HEK293 (cell line): ENCODE data around the gene SNAPC2.

Source experiments
- CTCF ChIA-PET: fragments of 350-600 bp; formaldehyde crosslinking; extraction: SDS; loops from one replicate; lab custom pipeline; 2021; ENCODE audit warnings: antibody characterized with exemption; lab: Yijun Ruan, JAX
- POLR2A ChIA-PET: fragments of 300-600 bp; formaldehyde crosslinking; extraction: SDS; loops from one replicate; lab custom pipeline; 2020; ENCODE audit warnings: antibody characterized with exemption, inconsistent platforms; lab: Yijun Ruan, JAX
- H3K27ac ChIP-seq: fragments of 200-500 bp; sonication (Bioruptor generic); 2 replicates; pipeline ENCODE4 v1.5.1; 2014; ENCODE audit warnings: low read depth, low read length, control low read depth, inconsistent platforms; ENCODE audit errors: extremely low read depth
- H3K36me3 ChIP-seq, 2 experiments: fragments of 200-500 bp in 1 of 2; sonication (Bioruptor generic) in 1 of 2; 1 replicate in 1 of 2; 2 replicates in 1 of 2; pipeline ENCODE4 v1.5.1; 2014 to 2017; ENCODE audit warnings: inconsistent platforms in 2 of 2, low read length in 2 of 2; ENCODE audit not compliant: control insufficient read depth in 2 of 2, insufficient read depth in 1 of 2
- H3K4me1 ChIP-seq: fragments of 200-500 bp; sonication (Bioruptor generic); 2 replicates; pipeline ENCODE4 v1.5.1; 2014; ENCODE audit warnings: mild to moderate bottlenecking, low read length, inconsistent platforms; ENCODE audit not compliant: control insufficient read depth, insufficient read depth
- H3K4me3 ChIP-seq: 2 replicates; pipeline ENCODE4 v1.5.1; 2011; ENCODE audit warnings: low read depth, mild to moderate bottlenecking, control low read depth, low read length, moderate library complexity
- H3K9me3 ChIP-seq: fragments of 200-500 bp; sonication (Bioruptor generic); 2 replicates; pipeline ENCODE4 v1.5.1; 2014; ENCODE audit warnings: low read depth, low read length, inconsistent platforms; ENCODE audit not compliant: control insufficient read depth, insufficient read depth
- GFI1B ChIP-seq: fragments of 450-650 bp; formaldehyde crosslinking; IDR thresholded peaks from 2 replicates; pipeline ENCODE4 v1.5.1; 2016; ENCODE audit warnings: missing biosample characterization, missing genetic modification characterization
- IKZF3 ChIP-seq: fragments of 450-650 bp; IDR thresholded peaks from 2 replicates; pipeline ENCODE4 v1.5.0; 2018; ENCODE audit warnings: missing biosample characterization, mild to moderate bottlenecking, missing genetic modification characterization, moderate library complexity
- KLF1 ChIP-seq: fragments of 450-650 bp; formaldehyde crosslinking; IDR thresholded peaks from 2 replicates; pipeline ENCODE4 v1.5.1; 2016; ENCODE audit warnings: missing biosample characterization, missing genetic modification characterization
- KLF8 ChIP-seq: fragments of 450-650 bp; formaldehyde crosslinking; IDR thresholded peaks from 2 replicates; pipeline ENCODE4 v1.5.1; 2016; ENCODE audit warnings: missing biosample characterization, missing genetic modification characterization
- MYNN ChIP-seq: fragments of 450-650 bp; formaldehyde crosslinking; IDR thresholded peaks from 2 replicates; pipeline ENCODE4 v1.5.1; 2016; ENCODE audit warnings: missing biosample characterization, missing genetic modification characterization, borderline replicate concordance
- TCF7L2 ChIP-seq: IDR thresholded peaks from 2 replicates; pipeline ENCODE4 v1.6.1; 2011; ENCODE audit warnings: low read depth, mild to moderate bottlenecking, inconsistent platforms, low read length, moderate library complexity, borderline replicate concordance
- ZBTB10 ChIP-seq: fragments of 450-650 bp; formaldehyde crosslinking; IDR thresholded peaks from 2 replicates; pipeline ENCODE4 v1.5.1; 2016; ENCODE audit warnings: missing biosample characterization, missing genetic modification characterization
- ZBTB8A ChIP-seq: fragments of 450-650 bp; formaldehyde crosslinking; IDR thresholded peaks from 2 replicates; pipeline ENCODE4 v1.5.1; 2016; ENCODE audit warnings: missing biosample characterization, missing genetic modification characterization
- ZNF274 ChIP-seq, 2 experiments: fragments of 200-500 bp in 1 of 2; fragments of 450-650 bp in 1 of 2; sonication (Bioruptor generic) in 1 of 2; formaldehyde crosslinking in 1 of 2; IDR thresholded peaks; 2 replicates each; pipeline versions ENCODE4 v1.5.1 to v1.6.1; 2014 to 2016; ENCODE audit warnings: borderline replicate concordance in 1 of 2, inconsistent platforms in 1 of 2, low read length in 1 of 2, missing biosample characterization in 1 of 2, missing genetic modification characterization in 1 of 2
- ZNF394 ChIP-seq: fragments of 450-650 bp; formaldehyde crosslinking; IDR thresholded peaks from 2 replicates; pipeline ENCODE4 v1.5.1; 2016; ENCODE audit warnings: missing biosample characterization, missing genetic modification characterization, mild to moderate bottlenecking, moderate library complexity, borderline replicate concordance
- ZNF404 ChIP-seq: fragments of 450-650 bp; formaldehyde crosslinking; IDR thresholded peaks from 2 replicates; pipeline ENCODE4 v1.5.1; 2017; ENCODE audit warnings: missing biosample characterization, missing genetic modification characterization
- ZNF488 ChIP-seq: fragments of 450-650 bp; formaldehyde crosslinking; IDR thresholded peaks from 2 replicates; pipeline ENCODE4 v1.5.1; 2016; ENCODE audit warnings: missing biosample characterization, missing genetic modification characterization
- ZNF513 ChIP-seq: fragments of 450-650 bp; IDR thresholded peaks from 2 replicates; pipeline ENCODE4 v1.5.1; 2018; ENCODE audit warnings: missing biosample characterization, missing genetic modification characterization
- ZNF544 ChIP-seq: fragments of 450-650 bp; formaldehyde crosslinking; IDR thresholded peaks from 2 replicates; pipeline ENCODE4 v1.5.0; 2017; ENCODE audit warnings: missing biosample characterization, missing genetic modification characterization
- ZNF660 ChIP-seq: fragments of 450-650 bp; IDR thresholded peaks from 2 replicates; pipeline ENCODE4 v1.5.1; 2018; ENCODE audit warnings: missing biosample characterization, mild to moderate bottlenecking, missing genetic modification characterization
- ZNF664 ChIP-seq: fragments of 450-650 bp; formaldehyde crosslinking; IDR thresholded peaks from 2 replicates; pipeline ENCODE4 v1.5.1; 2016; ENCODE audit warnings: missing biosample characterization, missing genetic modification characterization
- ZNF677 ChIP-seq: fragments of 450-650 bp; IDR thresholded peaks from 2 replicates; pipeline ENCODE4 v1.5.0; 2018; ENCODE audit warnings: missing biosample characterization, mild to moderate bottlenecking, missing genetic modification characterization, moderate library complexity
- ZNF692 ChIP-seq: fragments of 450-650 bp; formaldehyde crosslinking; IDR thresholded peaks from 2 replicates; pipeline ENCODE4 v1.5.1; 2016; ENCODE audit warnings: missing biosample characterization, missing genetic modification characterization
- ZNF701 ChIP-seq: fragments of 450-650 bp; formaldehyde crosslinking; IDR thresholded peaks from 2 replicates; pipeline ENCODE4 v1.5.1; 2016; ENCODE audit warnings: missing biosample characterization, missing genetic modification characterization
- TF ChIP-seq, protein P1 (sequence below): sonication (generic); formaldehyde crosslinking; IDR thresholded peaks from 2 replicates; pipeline ENCODE4 v1.8.1; 2022; ENCODE audit warnings: mild to moderate bottlenecking, moderate library complexity, missing genetic modification reagents
- TF ChIP-seq, protein P2 (sequence below): fragments of 450-650 bp; formaldehyde crosslinking; IDR thresholded peaks from 2 replicates; pipeline ENCODE4 v1.5.1; 2016; ENCODE audit warnings: missing biosample characterization, missing genetic modification characterization
- TF ChIP-seq, protein P3 (sequence below): fragments of 450-650 bp; formaldehyde crosslinking; IDR thresholded peaks from 2 replicates; pipeline ENCODE4 v1.5.1; 2016; ENCODE audit warnings: missing biosample characterization, missing genetic modification characterization

SNAPC2 gene

GRCh38 chr19:7910321-7911161 lies 9.6 kb upstream of the SNAPC2 start (continued):
- TF ChIP-seq ZNF274 (IDR thresholded peaks at IDR 0.05; ENCODE audit: low read length) (no peak), ZNF274 (tag by site-specific recombination; IDR thresholded peaks at IDR 0.05; ENCODE audit: borderline replicate concordance) (no peak), ZNF394 (tag by site-specific recombination) (no peak)

DNA sequence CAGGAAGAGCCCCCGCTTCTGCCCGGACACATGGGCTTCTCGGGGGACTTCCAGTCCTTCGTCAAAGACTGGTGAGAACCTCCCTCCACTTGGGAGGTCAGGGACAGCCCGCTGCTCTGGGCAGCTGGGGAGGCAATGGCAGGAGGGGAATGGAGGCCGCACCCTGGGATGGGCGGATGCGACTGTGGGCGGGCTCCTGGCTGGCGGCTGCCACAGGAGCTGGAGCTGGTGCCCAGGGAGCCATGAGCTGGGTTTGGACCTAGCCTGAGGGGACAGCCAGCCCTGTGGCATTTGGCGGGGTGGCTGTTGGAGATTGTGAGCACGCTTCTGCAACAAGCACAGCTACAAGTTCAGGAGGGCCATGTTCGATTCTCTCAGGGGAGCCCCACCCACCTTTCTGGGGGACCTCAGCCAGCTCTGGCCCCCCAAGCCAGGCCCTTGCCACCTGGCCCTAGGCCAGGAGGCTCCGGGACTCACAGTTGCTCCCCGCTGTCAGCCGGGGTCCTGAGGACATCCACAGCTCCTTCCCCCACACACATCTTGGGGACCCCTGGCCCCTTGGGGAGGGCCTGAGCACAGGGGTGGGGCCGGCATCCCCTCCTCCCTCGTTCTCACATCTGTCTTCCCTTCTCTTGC lies 8.5 kb upstream of the SNAPC2 start:
- ChIA-PET CTCF (interaction anchor here (0.7 to 1.1 kb wide), 3 partner anchors 8 to 43 kb away, joined by 3 to 4 read pairs (median 3); partner anchors contain the start of gene SNAPC2), POLR2A (interaction anchor here (1.1 to 2.3 kb wide), 3 partner anchors 8 to 14 kb away, joined by 3 to 15 read pairs (median 8); partner anchors contain the start of genes MAP2K7 and SNAPC2)
- Histone ChIP-seq H3K27ac (no peak overlapping the region), H3K4me3 (no peak overlapping the region), H3K36me3 (peaks cover 0 to 36% of the 10 kb centered on the region in 2 experiments; a peak in 2 of 3 replicates), H3K4me1 (no peaks in the 10 kb centered on the region), H3K9me3 (no peaks in the 10 kb centered on the region)
- no peak for TF ChIP-seq MYNN (tag by site-specific recombination)
- TF ChIP-seq ZNF692 (tag by site-specific recombination): no peak
- TF ChIP-seq, protein P1, sequence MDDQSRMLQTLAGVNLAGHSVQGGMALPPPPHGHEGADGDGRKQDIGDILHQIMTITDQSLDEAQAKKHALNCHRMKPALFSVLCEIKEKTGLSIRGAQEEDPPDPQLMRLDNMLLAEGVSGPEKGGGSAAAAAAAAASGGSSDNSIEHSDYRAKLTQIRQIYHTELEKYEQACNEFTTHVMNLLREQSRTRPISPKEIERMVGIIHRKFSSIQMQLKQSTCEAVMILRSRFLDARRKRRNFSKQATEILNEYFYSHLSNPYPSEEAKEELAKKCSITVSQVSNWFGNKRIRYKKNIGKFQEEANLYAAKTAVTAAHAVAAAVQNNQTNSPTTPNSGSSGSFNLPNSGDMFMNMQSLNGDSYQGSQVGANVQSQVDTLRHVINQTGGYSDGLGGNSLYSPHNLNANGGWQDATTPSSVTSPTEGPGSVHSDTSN: no peak
- 0 out of 2 replicates have a peak, but pooled peaks have one; percentile 33 for TF ChIP-seq ZBTB10 (tag by site-specific recombination)
- TF ChIP-seq GFI1B (tag by site-specific recombination): no peak
- no peak for TF ChIP-seq ZNF701 (tag by site-specific recombination)
- TF ChIP-seq ZNF660 (tag by site-specific recombination): no peak
- TF ChIP-seq, protein P2, sequence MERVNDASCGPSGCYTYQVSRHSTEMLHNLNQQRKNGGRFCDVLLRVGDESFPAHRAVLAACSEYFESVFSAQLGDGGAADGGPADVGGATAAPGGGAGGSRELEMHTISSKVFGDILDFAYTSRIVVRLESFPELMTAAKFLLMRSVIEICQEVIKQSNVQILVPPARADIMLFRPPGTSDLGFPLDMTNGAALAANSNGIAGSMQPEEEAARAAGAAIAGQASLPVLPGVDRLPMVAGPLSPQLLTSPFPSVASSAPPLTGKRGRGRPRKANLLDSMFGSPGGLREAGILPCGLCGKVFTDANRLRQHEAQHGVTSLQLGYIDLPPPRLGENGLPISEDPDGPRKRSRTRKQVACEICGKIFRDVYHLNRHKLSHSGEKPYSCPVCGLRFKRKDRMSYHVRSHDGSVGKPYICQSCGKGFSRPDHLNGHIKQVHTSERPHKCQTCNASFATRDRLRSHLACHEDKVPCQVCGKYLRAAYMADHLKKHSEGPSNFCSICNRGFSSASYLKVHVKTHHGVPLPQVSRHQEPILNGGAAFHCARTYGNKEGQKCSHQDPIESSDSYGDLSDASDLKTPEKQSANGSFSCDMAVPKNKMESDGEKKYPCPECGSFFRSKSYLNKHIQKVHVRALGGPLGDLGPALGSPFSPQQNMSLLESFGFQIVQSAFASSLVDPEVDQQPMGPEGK: 0 out of 2 replicates have a peak, but pooled peaks have one; percentile 46
- TF ChIP-seq ZBTB8A: no peak
- no peak for TF ChIP-seq ZNF488
- no peak for TF ChIP-seq ZNF677 (tag by site-specific recombination)
- no peak for TF ChIP-seq ZNF513
- no peak for TF ChIP-seq ZNF404 (tag by site-specific recombination)
- no peak for TF ChIP-seq ZNF664 (tag by site-specific recombination)
- no peak for TF ChIP-seq IKZF3 (tag by site-specific recombination)
- TF ChIP-seq KLF1: peak; percentile 83
- no peak for TF ChIP-seq TCF7L2
- no peak for TF ChIP-seq ZNF544 (tag by site-specific recombination)
- TF ChIP-seq, protein P3, sequence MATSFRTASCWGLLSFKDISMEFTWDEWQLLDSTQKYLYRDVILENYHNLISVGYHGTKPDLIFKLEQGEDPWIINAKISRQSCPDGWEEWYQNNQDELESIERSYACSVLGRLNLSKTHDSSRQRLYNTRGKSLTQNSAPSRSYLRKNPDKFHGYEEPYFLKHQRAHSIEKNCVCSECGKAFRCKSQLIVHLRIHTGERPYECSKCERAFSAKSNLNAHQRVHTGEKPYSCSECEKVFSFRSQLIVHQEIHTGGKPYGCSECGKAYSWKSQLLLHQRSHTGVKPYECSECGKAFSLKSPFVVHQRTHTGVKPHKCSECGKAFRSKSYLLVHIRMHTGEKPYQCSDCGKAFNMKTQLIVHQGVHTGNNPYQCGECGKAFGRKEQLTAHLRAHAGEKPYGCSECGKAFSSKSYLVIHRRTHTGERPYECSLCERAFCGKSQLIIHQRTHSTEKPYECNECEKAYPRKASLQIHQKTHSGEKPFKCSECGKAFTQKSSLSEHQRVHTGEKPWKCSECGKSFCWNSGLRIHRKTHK (tag by site-specific recombination): no peak
- 0 out of 2 replicates have a peak, but pooled peaks have one; percentile 20 for TF ChIP-seq KLF8 (tag by site-specific recombination)
